ENCODE data around the gene PROX1.

Gene PROX1

GRCh38 chr1:213979751-213980586 is 7.8 kb upstream of the PROX1 start:
- no peak for DNase-seq (ENCODE audit: low read depth)
- no peak overlapping the region for H3K4me3 ChIP-seq (ENCODE audit: low read depth, low read length)
- TF ChIP-seq CTCF (IDR thresholded peaks at IDR 0.05; ENCODE audit: low read depth, low read length, missing control alignments) = no peak

- DNase-seq (ENCODE audit: low read depth) = no peak
- no peak overlapping the region for H3K4me3 ChIP-seq (ENCODE audit: low read depth, low read length)
Measured at GRCh38 chr1:213980906-213981305, 6.9 kb upstream of the PROX1 start.

GRCh38 chr1:213982289-213982671 is 5.5 kb upstream of the PROX1 start:
- DNase-seq (ENCODE audit: low read depth) = no peak
- TF ChIP-seq CTCF (IDR thresholded peaks at IDR 0.05; ENCODE audit: low read depth, low read length, missing control alignments) = no peak
- no peak overlapping the region for H3K4me3 ChIP-seq (ENCODE audit: low read depth, low read length)

More at GRCh38 chr1:213980906-213981305, 6.9 kb upstream of the PROX1 start:
- TF ChIP-seq CTCF (IDR thresholded peaks at IDR 0.05; ENCODE audit: low read depth, low read length, missing control alignments) = no peak

GRCh38 chr1:213982672-213983492 is 4.9 kb upstream of the PROX1 start:
- H3K4me3 ChIP-seq (ENCODE audit: low read depth, low read length) = no peak overlapping the region
- no peak for DNase-seq (ENCODE audit: low read depth)

GRCh38 chr1:213983493-213984386 is 4.0 kb upstream of the PROX1 start:
- no peak overlapping the region for H3K4me3 ChIP-seq (ENCODE audit: low read depth, low read length)
- DNase-seq (ENCODE audit: low read depth) = no peak

More at GRCh38 chr1:213982672-213983492, 4.9 kb upstream of the PROX1 start:
- no peak for TF ChIP-seq CTCF (IDR thresholded peaks at IDR 0.05; ENCODE audit: low read depth, low read length, missing control alignments)

More at GRCh38 chr1:213983493-213984386, 4.0 kb upstream of the PROX1 start:
- no peak for TF ChIP-seq CTCF (IDR thresholded peaks at IDR 0.05; ENCODE audit: low read depth, low read length, missing control alignments)
